ENCODE data around the gene CDIPT.

The CDIPT gene

DNA sequence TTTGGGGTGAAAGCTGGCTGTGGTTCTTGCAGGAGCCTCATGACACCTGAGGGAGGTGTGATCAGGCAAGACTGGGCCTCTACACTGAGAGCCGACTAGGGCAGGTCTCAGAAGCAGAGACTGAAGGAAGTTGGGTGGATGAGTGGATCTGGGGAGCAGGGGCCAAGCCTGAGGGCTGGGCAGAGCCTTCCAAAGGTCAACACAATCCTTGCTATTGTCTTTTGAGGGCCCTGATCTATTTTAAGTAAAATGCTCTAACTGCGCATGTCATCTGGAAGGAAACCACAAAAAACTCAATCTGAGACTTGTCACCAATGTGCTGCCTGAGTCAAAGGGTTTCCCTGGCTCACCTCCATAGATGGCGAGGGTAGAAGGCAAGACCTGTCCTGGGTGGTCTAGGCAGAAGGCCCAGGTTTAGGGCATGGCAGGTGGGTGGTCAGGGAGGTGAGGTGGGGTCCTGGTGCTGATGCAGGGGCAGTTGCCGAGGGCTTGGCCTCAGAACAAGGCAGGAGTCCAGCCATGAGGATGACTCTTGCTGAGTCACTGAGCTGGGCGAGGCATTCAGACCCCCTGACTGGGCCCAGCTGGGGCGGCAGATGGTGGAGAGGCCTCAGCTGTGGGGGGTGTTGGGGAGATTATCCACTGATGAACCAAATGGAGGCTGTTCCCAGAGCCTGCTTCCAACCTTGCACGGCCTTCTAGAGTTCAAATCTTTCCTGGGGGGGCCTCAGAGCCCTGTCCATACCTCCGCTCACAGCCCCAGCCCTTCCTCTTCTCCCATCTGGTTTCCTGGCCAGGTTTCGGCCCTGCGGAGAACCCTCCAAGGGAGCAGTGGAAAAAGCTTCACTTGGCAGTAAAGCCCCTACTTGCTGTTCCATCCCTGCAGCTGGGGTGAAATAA is 37.6 kb downstream of the CDIPT start:
- DNase-seq = peak; percentile 97

DNA sequence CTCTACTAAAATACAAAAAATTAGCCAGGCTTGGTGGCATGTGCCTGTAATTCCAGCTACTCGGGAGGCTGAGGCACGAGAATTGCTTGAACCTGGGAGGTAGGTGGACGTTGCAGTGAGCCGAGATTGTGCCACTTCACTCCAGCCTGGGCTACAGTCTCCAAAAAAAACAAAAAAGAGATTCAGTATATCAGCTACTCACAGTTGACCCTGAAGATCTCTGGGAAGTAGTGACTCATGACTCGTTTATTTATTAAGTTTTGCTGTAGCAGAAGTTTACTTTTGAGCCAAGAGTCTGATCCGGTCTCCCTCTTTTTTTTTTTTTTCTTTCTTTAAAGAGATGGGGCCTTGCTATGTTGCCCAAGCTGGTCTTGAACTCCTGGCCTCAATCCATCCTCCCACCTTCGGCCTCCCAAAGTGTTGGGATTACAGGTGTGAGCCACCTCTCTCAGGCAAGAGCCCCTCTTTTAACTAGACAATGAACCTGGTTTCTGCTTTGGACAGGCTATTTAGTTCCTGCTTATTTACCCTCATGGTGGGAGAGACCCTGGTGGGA is 38.4 kb downstream of the CDIPT start:
- DNase-seq = no peak

DNA sequence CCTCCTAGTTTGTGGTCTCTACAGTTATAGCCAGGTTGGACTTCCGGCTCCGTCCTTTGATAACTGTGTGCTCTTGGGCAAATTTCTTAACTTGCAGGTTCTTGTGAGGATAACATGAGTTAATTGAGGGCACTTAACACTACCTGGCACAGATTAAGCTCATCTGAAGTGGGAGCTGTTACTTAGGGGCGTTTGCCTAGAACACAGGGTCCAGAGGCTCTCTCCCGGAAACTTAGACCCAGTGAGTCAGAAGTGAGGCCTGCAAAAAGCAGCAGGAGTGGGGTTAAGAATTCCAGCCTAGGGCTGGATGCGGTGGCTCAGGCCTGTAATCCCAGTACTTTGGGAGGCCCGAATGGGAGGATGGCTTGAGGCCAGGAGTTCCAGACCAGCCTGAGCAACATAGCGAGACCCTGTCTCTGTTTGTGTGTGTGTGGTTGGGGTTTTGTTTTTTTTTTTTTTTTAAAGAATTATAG is 41.3 kb downstream of the CDIPT start:
- DNase-seq = no peak

DNA sequence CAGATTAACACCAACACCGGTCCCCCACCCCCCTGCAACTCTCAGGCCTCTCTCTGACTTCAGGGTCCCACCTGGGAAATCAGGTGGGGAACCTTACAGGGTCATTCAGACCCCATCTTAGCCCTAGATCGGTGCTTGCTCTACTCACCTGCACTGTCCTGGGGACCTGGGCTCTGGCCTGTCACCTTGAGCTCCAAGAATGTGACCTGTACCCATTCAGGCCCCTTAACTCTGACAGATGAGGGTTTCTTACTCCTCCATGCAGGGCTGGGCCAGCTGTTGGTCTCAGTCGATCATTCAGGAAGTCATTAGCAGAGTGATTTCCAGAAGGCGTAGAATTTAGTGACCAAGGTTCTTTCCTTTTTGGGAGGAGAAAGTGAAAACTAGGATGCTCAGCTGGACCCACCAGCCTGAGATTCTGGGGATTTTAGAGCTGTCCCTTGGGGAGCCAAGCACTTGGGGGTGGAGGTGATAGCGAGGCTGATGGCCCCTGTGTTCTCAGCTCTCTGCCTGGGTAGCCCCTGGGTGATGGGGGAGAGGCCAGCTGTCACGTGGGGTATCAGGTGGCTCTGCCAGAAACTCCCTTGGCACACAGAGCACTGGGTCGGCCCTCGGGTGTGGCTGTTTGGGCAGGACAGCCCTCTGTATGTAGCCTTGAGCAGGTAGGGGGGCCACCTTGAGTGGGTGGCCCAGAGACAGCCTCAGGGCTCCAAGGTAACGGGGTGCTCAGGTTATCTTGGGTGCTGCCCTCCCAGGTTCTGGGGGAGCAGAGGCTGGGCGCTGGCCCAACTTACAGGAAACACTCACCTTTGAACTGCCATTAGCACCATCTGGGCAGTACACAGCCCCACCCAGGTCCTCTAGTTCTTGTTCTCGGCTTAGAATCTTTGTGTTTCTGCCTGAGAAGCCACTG is 42.0 kb downstream of the CDIPT start:
- DNase-seq = no peak

DNA sequence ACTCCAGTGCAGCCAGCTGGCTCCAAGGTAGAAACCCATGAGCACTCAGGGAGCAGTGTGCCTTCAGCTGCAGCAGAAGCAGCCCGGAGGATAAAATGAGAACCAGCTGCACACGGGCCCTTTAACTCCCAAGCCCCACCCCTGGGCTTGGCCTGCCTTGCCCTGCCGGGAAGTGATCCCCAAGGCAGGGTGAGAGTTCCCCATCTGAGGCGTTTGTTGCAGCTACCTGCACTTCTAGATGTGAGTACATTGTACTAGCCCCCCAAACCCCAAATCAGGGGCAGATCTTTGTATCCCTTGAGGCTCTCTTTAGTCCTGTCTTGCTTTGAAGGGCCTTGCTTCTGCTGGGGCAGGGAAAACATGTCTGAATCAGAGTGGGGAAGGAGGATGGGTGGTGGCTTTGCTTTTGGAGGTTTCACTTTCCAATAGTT is 42.7 kb downstream of the CDIPT start, which contains the start of gene MVP:
Gene MVP, plus strand, starts transcription at position 192 of the 431 bp plus-strand sequence. CDS start 10,088 bp downstream, outside the sequence.
- peak; percentile 78 for DNase-seq

DNA sequence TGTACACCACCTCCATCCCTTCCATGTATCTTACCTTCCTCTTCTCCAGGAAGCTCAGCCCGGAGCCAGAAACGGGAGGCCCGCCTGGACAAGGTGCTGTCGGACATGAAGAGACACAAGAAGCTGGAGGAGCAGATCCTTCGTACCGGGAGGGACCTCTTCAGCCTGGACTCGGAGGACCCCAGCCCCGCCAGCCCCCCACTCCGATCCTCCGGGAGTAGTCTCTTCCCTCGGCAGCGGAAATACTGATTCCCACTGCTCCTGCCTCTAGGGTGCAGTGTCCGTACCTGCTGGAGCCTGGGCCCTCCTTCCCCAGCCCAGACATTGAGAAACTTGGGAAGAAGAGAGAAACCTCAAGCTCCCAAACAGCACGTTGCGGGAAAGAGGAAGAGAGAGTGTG is 43.5 kb downstream of the CDIPT start:
- DNase-seq = peak; percentile 38

DNA sequence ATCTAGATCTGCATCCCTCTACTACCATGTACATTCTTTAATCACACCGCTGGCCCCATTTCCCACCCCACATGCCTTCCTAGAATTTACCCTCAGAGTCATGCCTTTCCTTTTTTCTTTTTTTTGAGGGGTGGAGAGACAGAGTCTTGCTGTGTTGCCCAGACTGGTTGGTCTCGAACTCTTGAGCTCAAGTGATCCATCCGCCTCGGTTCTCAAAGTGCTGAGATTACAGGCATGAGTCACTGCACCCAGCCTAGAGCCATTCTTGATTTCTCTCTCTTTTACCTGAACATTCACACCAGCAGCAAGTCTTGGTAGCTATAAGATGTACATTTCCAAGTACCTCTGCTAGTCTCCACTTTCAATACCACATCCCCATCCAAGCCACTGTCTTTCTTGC is 44.9 kb downstream of the CDIPT start:
- no peak for DNase-seq

DNA sequence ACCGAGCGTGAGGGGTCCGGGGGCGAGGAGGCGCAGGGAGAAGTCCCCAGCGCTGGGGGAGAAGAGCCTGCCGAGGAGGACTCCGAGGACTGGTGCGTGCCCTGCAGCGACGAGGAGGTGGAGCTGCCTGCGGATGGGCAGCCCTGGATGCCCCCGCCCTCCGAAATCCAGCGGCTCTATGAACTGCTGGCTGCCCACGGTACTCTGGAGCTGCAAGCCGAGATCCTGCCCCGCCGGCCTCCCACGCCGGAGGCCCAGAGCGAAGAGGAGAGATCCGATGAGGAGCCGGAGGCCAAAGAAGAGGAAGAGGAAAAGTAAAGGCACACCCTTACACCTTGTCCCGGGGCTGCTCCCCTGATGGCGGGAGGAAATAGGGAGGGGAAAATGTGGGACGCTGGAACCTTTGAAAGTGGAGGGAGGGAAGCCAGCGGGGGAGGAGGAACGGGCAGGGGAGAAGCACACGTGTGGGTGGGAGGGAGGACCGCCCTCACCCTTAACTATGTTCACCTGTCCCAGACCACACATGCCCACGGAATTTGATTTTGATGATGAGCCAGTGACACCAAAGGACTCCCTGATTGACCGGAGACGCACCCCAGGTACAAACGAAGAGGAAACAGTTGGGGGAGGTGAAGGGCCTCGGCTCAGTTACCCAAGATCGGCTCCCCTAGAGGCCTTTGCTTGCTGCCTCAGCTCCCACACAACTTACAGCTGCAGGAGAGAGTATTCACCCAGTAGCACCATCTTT is 46.2 kb downstream of the CDIPT start:
- peak; percentile 65 for DNase-seq

DNA sequence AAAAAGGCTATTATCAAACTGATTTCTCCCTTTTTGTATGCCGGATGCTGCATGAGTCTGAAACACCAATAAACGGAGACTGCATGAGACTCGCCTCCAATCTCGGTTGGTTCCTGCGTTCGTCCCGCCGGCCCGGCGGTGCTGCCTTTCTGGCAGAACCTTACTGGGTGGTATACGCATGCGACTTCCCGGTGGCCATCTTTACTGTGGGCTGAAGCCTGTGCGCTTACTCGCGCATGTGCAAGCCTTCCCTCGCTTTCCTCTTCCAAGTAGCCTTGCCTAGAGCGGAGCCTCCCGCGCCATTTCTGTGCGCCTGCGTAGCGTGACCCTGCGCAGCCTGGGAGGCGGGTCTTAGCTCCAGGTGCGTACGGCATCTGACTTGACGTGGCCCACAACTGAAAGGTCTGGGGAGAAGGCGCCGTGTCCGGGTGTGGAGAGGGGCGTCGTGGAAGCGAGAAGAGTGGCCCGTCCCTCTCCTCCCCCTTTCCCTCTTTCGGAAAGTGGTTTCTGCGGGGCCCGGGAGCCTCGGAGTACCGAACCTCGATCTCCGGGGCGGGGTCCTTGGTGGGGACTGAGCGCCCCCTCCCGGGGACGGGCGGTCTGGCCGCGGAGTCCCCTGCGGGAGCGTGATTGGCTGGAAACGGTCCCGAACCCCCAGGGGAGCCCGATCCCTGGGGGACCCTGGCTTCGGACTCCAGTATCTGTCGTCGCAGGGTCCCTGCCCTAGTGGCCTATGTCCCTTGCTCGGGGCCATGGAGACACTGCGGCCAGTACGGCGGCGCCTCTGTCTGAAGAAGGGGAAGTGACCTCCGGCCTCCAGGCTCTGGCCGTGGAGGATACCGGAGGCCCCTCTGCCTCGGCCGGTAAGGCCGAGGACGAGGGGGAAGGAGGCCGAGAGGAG is 47.0 kb downstream of the CDIPT start, which contains the start of gene PAGR1:
Gene PAGR1, plus strand, starts transcription at position 360 of the 901 bp plus-strand sequence. Its CDS starts 374 bp downstream, at position 734.
- DNase-seq = peak; percentile 98

DNA sequence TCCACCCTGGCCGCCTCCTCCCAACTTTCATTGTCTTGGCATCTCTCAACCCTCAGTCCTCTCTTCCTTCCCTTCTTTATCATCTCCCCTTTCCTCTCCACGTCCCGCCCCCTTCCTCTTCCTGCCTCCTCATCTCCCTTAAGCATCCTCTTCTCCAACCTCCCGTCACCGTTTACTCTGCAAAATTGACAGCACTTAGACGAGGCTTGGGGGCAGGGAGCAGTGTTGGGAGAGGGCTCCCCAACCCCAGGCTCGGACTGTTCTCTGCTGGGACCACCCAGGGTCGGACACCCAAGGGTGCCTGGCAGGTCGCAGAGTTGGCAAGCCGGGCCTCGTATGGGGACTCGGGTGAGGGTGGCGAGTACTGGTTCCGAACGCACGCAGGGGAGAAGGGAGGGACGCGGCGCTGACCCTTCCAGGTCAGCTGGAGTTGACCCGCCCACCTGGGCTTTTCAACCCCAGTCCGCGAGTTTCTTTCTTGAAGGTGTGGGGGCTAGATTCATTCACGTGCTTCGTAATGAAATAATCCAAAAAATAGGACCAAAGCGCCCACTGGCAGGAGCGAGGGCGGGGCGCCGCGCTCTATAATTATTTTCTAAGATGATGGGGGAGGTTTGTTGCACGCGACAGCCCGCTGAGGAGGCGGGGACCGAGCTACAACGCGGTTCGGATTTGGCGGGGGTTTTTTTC is 47.8 kb downstream of the CDIPT start:
- peak; percentile 73 for DNase-seq

DNA sequence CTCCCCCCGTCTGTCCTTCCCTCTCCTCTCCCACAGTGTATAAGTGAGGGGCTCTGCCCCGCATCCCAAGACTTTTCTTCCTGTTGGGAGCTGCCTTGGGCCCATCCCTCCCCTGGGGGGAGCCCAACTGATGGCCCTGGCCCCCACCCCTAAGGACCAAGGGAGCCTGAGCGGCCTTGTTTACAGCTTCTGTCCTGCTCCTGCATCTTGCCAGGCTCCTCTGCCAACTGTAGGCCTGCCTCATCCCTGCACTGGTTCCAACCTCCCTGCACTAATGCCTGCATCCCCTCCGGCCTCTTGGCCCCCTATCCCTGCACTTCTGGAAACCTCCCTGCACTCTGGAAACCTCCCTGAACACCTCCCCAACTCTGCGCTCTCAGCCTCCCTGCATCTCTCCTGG is 48.4 kb downstream of the CDIPT start:
- DNase-seq = peak; percentile 43

DNA sequence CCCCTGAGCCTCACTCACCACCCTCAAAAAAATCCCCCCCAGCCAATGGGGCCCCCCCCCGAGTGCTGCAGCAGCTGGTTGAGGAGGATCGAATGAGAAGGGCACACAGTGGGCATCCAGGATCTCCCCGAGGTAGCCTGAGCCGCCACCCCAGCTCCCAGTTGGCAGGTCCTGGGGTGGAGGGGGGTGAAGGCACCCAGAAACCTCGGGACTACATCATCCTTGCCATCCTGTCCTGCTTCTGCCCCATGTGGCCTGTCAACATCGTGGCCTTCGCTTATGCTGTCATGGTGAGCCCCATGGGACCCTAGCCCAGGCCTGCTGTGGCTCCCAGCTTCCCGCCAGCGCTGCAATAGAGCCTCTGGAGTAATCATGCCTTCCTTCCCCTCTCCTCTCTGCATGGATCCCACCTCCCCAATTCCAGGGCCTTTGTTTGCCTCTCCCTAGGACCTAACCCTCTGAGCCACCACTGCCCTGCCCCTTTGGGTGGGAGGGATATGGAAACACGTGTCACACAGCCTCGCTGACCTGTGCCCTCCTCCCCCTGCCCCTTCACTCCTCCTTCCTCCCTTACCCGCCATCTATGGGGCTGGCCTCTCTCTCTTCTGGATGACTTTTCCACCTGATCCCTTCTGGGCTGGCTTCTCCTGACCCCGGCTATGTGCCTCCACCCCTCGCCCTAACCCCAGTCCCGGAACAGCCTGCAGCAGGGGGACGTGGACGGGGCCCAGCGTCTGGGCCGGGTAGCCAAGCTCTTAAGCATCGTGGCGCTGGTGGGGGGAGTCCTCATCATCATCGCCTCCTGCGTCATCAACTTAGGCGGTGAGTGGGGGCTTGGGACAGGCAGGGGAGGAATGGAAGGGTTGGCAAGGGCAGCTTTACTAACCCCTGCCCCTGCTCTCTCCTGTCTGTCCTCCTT is 49.1 kb downstream of the CDIPT start:
- peak; percentile 43 for DNase-seq

DNA sequence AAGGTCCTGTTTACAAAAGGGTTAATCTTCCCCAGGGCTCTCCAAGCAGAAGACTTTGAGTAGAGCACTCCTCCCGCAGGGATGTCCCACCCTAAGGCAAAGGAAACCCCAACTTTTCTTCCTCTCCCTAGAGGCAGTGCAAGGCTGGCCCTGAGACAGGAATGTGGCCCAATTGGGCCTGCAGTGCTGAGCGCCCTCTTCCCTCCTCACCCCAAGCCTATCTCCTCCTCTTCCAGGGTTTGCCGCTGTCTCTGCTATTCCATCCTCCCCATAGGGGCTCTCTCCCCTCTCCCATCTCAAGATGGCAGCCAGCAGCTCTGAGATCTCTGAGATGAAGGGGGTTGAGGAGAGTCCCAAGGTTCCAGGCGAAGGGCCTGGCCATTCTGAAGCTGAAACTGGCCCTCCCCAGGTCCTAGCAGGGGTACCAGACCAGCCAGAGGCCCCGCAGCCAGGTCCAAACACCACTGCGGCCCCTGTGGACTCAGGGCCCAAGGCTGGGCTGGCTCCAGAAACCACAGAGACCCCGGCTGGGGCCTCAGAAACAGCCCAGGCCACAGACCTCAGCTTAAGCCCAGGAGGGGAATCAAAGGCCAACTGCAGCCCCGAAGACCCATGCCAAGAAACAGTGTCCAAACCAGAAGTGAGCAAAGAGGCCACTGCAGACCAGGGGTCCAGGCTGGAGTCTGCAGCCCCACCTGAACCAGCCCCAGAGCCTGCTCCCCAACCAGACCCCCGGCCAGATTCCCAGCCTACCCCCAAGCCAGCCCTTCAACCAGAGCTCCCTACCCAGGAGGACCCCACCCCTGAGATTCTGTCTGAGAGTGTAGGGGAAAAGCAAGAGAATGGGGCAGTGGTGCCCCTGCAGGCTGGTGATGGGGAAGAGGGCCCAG is 50.0 kb downstream of the CDIPT start:
- no peak for DNase-seq

DNA sequence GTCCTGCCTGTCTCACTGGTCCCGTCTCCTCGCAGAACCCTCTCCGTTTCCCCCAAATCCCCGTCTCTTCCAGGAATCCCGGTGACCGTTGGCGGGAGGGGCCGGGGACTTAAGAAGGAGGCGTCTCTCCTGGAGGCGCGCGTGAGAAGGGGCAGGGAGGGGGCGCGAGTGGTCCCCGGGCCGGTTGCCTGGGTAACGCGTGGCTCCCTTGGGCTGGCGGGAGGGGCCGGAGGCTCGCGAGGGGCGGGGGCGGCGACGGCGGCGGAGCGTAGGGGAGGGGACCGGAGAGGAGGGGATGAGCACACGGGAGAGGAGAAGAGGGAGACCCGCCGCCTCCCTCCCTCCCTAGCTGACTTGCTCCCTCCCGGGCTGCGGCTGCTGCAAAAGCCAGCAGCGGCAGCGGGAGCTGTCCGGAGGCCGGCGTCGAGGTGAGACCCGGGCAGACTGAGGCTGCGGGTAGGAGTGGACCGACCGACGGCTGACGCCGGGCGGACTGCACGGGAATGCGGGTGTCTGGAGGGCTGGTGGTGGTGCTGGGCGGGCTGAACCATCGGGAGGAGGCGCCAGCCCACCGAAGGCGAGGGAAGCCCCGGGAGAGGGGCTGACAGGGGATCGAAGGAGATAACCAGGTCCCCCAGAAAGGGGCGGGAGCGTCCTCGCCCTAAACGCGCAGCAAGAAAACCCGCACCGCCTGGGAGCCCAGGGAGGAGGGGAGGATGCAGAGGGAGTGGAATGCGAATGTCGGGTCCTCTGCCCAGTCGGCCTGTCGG is 50.9 kb downstream of the CDIPT start, which contains the start of gene PRRT2:
Gene PRRT2, plus strand, starts transcription at position 298 of the 770 bp plus-strand sequence. CDS start 862 bp downstream, outside the sequence.
- peak; percentile 89 for DNase-seq

DNA sequence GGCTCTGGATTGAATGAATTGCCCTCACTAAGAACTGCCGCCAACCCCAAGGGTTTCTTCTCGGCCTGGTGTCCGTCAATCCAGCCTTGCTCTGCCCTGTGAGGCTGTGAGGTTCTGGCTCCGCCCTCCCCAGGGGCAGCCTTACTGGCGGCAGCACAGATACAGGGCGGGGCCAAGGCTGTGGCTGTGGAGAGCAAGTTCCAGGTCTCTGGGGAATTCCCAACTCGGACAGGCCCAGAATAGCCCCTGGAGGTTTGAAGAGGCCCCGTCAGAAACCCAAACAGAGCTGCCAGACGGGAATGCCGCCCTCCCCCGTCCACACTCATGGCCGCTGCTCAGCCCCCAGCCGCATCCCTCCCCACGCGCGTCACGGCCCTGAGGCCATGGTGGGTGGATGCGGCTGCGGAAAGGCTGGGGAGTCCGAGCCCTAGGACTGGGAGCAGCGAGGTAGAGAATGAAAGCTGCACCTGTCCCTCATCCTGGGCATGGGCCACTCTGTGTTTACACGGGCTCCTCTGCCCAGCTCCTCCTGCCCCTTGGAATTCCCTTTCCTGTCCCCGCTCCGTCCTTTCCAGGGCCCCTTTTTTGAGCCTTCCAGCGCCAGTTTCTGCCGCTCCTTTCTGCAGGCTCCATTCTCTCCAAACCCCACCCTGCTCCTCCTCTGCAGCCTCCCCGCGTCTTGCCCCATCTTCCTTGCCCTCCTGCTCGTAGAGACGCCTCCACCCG is 51.7 kb downstream of the CDIPT start:
- peak; percentile 95 for DNase-seq

DNA sequence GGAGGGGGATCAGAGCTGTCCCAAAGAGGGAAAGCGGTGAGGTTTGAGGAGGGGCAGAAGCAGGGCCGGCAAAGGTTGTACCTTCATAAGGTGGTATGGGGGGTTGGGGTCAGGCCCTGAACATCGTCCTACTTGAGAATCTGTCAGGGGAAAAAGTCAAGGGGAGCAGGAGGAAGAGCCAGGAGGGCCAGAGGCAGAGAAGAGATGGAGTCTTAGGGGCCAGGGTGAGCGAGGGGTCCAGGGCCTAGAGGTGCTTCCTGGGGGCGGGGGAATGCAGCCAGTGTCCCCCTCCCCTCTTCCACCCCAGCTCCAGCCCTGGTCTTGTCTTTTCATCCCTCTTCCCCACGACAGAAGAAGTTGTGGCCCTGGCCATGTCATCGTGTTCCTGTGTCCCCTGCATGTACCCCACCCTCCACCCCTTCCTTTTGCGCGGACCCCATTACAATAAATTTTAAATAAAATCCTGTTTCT is 52.3 kb downstream of the CDIPT start:
- DNase-seq = peak; percentile 62
